Measurements from ENCODE around the gene REXO1. TPM values are rescaled to one million over a fixed set of nuclear protein-coding genes. Genes with fewer than 3 reads are reported as not detected.

Gene REXO1
- total and polyA plus RNA-seq, 2 of the 8 experiments (the other 6 are each of a cell fraction or from before 2014, with no cell fraction given): 42.4 to 44.3 TPM

DNA sequence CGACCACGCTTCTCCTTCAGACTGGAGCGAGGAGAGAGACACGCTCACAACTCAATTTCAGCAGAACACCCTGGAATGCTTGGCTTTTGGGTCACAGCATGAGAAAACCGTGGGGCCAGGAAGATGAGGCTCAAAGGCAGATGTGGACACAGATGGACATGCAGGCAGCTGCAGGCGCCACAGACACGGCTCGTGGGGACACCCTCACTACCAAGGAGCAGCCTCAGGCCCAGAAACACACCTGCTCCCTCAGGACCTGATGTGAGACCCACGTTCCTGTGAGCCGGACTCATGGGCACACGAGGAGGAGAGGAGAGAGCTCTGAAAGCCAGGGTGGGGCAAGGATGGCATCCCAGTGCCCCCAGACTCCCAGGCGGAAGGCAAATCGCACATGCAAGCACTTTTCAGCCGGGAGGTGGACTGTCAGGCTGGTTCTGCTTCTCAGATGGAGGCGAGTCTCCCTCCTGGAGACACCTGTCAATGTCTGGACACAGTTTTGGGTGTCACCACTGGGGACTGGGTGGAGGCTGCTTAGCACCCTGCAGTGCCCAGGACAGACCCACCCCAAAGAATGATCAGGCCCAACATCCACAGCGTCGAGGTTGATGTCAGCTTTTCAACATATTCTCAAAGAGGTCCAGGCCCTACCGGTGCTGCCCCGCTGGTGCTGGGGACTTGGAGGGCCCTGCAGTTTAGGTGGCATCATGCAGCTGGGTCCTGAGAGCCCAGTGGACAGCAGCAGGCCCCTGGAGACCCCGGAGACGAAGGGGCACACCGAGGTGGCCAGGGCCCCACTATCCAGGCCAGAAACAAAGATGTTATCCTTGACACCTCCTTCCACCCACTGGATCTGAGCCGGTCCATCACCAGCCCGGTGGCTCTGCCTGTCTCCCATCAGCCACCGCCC is 34.8 kb upstream of the REXO1 start (continued):
- TF ChIP-seq, protein P1, sequence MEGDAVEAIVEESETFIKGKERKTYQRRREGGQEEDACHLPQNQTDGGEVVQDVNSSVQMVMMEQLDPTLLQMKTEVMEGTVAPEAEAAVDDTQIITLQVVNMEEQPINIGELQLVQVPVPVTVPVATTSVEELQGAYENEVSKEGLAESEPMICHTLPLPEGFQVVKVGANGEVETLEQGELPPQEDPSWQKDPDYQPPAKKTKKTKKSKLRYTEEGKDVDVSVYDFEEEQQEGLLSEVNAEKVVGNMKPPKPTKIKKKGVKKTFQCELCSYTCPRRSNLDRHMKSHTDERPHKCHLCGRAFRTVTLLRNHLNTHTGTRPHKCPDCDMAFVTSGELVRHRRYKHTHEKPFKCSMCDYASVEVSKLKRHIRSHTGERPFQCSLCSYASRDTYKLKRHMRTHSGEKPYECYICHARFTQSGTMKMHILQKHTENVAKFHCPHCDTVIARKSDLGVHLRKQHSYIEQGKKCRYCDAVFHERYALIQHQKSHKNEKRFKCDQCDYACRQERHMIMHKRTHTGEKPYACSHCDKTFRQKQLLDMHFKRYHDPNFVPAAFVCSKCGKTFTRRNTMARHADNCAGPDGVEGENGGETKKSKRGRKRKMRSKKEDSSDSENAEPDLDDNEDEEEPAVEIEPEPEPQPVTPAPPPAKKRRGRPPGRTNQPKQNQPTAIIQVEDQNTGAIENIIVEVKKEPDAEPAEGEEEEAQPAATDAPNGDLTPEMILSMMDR (IDR thresholded peaks at IDR 0.05; ENCODE audit: control extremely low read depth in 1 of 3, insufficient read depth in 1 of 3, low read depth in 1 of 3, low read length in 3 of 3): no peak
- TF ChIP-seq ZNF274 (IDR thresholded peaks at IDR 0.05; ENCODE audit: borderline replicate concordance, extremely low read depth, low read length): no peak

Data from H1 (cell line).